ENCODE results near the gene KCMF1.

The KCMF1 gene

DNA sequence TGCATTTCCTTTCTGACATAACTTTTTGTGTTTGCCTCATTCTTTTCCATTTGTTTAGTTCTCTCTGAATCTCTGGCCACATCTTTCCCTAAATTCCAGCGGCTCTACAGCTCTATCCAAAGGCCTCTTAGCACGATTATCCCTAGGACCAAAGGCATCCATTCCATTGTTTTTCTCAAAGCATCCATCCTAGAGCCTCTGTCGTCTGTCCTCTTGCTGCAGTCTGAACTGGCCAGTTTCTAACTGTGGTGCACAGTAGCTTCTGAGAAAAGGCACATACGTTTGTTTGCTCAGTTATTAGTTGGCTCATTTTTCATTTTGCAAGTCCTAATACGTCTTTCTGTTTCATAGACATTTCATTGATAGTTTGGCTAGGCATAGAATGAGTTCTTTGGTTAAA is 116.6 kb downstream of the KCMF1 start:
- no peak for DNase-seq

GRCh38 chr2:85088921-85089320 is 118.0 kb downstream of the KCMF1 start:
- no peak for DNase-seq

DNA sequence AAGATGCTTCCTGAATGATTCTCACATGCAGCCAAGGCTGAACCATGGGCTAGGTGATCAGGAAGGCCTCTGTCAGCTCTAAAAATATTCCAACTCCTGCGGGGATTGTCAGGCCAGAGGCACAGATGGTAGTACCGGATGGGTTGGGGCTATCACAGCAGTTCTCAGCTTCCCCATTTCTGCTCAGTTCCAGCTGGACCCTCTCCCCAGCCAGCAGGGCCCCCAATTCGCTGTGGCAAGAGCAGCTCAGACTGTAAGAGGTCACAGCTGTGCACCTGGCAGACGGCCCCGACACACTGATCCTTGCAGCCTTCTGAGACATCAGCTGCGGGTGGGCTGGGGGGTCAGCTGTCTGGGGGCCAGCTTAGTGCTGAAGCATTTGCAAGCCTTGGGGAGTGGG is 118.6 kb downstream of the KCMF1 start:
- DNase-seq, result no peak

- DNase-seq, result no peak
Measured at GRCh38 chr2:85091838-85092237, 120.9 kb downstream of the KCMF1 start.

GRCh38 chr2:85095094-85095493 is 124.1 kb downstream of the KCMF1 start:
- no peak for DNase-seq

DNA sequence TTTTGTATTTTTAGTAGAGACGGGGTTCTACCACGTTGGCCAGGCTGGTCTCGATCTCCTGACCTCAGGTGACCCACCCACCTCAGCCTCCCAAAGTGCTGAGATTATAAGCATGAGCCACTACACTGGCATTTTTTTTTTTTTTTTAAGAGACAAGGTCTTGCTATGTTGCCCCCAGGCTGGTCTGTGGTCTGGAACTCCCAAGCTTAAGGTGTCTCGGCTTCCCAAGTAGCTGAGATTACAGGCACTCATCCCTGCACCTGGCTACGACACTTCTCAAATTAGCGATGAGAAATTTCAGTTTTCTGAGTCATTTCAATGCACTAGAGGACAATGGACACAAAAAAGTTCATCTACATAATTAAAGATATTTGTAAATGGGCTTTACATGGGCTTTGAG is 125.7 kb downstream of the KCMF1 start:
- no peak for DNase-seq

GRCh38 chr2:85104228-85104627 is 133.3 kb downstream of the KCMF1 start:
- no peak for DNase-seq

DNA sequence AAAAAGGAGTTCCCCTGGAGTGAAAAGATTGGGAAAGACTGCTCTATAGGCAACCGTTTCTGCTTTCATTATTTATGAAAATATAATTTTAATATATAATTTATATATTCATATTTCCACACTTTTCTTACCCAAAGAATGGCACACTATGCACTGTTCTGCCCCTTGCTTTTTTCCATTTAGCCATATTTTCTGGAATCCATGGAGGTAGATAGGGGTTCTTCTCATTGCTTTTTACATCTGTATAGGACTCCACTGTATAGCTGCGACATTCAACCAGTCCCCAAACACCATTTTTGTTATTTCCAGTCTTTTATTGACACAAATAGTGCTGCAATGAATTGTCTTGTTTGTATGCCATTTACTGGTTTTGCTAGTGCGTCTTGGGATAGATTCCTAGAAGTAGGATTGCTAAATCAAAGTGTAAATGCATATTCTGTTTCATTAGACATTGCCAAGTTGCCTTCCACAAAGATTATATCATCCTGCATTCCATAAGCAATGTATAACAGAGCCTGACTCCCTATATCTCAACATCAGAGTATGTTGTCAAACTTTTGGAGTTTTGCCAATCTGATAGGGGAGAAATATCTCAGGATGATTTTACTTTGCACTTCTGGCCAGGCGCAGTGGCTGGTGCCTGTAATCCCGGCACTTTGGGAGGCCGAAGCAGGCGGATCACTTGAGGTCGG is 135.7 kb downstream of the KCMF1 start:
- no peak for DNase-seq

Measured in MV-4-11 (cell line).